T-helper 9 cell (primary cell): ENCODE results near the gene LEPROT.

Experiments used
- DNase-seq: peaks from one replicate; pipeline ENCODE4 v3.0.0-alpha.2; 2020

LEPROT gene

DNA sequence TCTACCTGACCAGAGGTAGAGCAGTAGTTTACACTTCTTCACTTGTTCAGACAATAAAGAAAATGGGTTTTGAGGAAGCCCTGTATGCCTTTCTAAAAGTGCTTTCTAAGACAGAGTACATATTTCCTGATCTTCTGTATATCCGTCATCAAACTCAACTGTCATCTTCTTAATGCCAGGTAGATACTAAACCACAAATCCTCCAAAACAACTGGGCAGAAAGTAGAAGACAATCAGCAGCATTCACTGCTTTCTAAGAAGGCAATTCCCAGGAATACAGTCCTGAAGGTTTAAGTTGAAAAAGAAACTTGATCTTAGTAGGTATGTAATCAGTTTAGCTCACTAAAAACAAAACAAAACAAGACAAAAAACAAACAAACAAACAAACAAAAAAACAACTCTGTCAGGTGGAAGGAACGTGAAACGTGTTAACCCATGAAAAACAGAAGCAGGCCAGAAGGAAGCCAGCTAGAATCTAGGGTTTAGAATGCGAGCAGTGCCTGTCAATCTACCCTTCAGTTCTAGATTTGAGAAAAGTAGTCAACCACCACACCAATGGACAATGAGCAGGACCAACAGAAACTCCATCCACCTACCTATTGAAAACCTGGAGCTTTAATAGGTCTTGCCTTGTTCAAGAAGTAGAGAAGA is 59.2 kb downstream of the LEPROT start:
- DNase-seq: no peak

DNA sequence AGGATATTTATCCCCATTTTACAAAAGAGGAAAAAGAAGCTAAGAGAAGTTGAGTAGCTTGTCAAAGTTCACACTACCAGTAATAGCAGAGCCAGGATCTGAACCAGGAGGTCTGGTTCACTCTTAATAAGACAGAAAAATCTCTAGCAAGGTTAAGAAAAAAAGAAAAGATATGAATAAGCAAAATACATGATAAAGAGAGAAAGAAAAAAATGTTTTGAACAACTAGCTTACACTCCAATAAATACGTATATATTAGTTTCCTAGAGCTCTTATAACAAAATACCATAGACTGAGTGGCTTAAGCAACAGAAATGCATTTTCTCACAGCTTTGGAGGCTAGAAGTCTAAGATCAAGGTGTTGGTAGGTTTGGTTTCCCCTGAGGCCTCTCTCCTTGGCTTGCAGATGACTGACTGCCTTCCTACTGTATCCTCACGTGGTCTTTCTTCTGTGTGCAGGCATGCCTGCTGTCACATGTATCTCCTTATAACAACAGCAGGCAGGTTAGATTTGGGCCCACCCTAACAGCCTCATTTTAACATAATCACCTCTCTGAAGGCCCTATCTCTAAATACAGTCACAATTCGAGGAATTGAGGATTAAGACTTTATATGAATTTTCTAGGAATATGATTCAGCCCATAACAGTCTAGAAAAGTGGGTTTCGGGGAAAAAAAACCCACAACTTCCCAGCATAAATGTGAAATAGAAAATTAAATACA is 60.4 kb downstream of the LEPROT start:
- DNase-seq: no peak

DNA sequence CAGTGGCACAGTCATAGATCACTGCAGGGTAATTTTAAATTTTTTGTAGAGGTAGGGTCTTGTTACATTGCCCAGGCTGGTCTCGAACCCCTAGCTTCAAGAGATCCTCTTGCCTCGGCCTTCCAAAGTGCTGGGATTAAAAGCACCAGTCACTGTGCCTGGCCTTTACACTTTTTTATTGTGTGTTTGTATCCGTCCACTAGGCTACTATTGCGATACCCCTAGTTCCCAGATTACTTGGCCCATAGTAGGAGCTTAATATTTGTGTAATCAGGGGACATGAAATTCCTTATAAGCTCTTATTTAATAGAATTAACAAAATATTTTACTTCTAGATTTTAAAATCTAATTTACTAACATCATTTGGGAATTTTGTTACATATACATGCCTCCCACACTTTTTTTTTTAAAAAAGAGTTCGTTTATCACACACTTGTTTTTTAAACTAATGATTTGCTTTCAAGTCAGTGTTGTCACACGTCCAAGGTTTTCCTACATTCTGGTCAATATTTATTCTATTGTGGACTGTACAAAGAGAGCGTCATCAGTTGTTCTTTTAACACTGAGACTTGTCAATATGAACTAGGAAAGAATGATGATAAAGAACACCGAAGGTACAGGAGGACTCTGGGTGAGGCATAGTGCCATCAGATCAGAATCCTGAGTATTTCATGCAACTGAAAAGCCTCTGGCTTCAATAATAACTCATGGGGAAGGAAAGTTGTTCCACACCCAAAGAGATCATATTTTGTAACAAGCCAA is 63.7 kb downstream of the LEPROT start:
- DNase-seq: no peak
